Measurements from ENCODE around the gene GPR87.

The GPR87 gene

DNA sequence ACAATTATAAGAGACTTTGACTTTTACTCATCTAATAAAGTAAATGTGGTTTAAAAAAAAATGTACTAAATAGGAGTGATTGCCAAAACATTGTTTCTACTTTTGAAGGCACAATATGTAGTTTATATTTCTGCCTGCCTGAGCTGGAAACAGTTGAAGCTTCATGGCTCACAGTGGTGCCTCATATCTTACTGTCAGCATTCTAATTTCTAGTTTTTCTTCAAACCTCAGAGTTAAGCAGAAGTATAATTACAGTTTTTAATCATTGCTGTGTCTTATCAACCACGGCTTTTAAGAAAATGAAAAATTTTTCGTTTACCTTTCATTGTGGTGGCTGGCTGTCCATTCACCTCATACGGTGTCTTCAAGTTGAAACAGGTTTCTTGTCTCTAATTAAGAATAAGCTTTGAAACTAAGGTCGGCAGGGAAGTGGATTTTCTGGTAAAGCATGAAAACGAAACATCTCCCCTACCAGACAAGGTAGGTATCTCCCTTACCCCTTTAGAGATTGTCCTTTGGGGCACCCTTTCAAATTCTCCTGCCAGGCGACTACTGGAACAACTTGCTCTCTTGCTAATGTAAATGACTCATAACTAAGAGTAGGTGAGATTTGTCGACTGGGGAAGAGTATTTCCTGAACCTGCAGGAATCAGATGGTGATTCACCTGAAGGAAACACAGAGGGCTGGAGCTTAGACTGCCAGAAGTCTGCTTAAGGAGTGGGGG is at the start of gene GPR87:
Gene GPR87 (minus strand): TSS at position 554 of the 725 bp plus-strand sequence. CDS start 16,720 bp downstream, outside the sequence.
- no peak for DNase-seq (ENCODE audit: low read depth)

DNA sequence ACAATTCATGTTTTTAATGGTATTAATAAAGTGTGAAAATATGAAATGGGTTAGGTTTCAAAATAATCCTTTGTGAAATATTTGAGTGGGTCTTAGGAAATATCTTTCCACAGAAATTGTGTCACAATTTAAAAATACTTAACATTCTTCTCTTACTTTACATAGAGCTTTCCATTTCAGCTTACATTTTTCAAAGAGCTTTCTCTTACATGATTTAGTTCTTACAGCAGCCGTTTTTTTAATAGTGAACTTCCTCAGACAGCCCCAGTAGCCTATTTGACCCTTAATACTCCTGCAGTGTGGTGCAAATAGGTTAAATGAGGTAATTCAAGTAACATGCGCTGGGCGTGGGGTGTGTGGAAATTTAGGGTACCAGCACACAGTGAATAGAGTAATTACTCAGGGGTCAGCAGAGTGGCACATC is 46.1 kb upstream of the GPR87 start:
- no peak for DNase-seq (ENCODE audit: low read depth)

- no peak for DNase-seq (ENCODE audit: low read depth)
Measured at GRCh38 chr3:151357463-151357850, 40.8 kb upstream of the GPR87 start.

- DNase-seq (ENCODE audit: low read depth): no peak
Measured at GRCh38 chr3:151356794-151357462, 40.3 kb upstream of the GPR87 start.

DNA sequence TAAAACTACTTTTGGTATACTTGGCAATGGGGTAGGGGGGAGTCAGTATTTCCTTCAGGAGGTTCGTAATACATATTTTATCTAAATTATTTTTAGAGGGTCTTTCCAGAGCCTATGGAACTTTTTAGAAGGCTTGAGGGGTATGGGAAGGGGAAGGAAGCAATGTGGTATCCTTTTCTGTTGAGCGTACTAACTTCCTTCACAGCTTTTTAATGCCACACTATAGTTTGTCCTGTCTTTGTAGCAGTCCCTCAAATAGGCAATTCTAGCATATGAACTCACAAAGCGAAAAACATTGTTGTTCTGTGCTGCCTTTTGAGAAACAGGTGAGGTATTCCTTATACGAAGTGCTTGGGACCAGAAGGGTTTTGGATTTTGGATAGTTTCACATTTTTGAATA is 35.0 kb upstream of the GPR87 start:
- DNase-seq (ENCODE audit: low read depth): no peak

- DNase-seq (ENCODE audit: low read depth): no peak
Measured at GRCh38 chr3:151351219-151351618, 34.6 kb upstream of the GPR87 start.

GRCh38 chr3:151350656-151351055 is 34.0 kb upstream of the GPR87 start:
- no peak for DNase-seq (ENCODE audit: low read depth)

GRCh38 chr3:151347432-151347831 is 30.8 kb upstream of the GPR87 start:
- DNase-seq (ENCODE audit: low read depth): no peak

GRCh38 chr3:151346292-151346691 is 29.7 kb upstream of the GPR87 start:
- DNase-seq (ENCODE audit: low read depth): no peak

GRCh38 chr3:151345859-151346258 is 29.2 kb upstream of the GPR87 start:
- DNase-seq (ENCODE audit: low read depth): no peak

DNA sequence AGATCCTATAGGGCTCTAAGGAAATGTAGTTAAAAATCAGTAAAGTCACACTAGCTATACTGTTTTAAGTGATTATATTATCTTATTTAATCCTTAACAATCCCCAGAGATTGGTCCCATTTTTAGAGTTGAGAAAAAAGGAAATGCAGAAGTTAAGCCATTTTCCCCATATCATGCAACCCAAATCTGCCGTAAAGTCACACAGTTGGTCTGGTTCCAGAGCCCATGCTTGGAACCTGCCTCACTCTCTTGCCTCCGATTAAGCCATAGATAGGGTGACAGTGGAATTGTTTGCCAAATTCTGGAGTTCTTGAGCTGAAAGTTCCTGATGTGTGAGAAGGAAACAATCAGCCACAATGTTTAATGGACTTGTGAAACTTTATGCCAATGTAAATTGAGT is 15.1 kb upstream of the GPR87 start:
- DNase-seq (ENCODE audit: low read depth): no peak

DNA sequence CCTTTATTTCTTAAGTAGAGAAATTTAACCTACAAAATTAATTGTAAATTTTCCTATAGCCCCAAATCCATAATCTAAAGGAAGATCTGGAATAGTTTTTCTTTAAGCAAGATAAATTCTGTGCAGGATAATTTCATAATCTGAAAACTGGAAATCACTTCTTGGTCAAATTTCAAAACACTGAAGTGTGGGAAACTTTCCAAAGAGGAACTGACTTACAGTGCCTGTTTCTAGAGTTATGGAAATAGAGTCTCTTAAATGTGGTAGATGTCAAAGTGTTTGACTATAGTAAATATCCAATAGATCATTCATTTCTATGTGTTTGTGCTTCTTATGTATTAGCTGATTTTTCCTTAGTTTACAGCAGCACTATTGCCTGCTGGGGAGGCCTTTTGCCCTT is 14.3 kb upstream of the GPR87 start:
- DNase-seq (ENCODE audit: low read depth): no peak

DNA sequence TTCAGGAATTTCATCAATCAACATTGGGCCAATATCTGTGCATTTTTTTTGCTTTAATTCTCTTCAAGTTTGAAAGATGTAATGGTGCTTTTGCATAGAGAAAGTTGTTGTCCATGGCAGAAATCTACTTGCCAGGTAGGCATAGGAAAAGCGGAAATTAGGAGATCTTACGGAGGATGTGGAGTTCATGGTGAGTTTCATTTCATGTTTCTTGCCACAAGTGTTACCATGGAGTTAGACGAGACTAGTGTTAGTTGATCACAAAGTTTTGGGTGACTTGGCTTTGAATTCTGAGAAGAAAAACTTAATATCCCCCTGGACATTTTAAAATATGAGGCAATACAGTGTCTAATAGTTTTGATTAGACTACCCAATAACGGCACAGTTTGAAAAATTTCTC is 13.8 kb upstream of the GPR87 start:
- DNase-seq (ENCODE audit: low read depth): no peak

DNA sequence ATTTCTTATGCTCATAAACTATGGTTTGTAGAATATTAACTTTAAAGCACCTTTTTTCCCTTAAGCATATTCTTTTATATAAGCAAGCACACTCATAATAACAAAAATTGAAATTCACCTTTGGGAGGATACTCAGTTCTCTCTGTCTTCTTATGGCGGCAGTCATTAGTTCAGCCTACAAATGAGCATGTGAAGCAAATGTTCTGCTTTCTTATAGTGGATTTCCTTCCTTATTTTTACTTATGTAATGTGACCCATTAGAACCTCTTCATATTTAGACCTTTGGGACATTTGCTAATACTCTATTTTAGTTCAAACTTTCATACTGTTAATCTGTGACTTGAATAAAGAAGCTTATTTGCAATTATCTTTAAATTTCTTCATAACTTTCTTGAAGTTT is 12.7 kb upstream of the GPR87 start, which contains the start of gene P2RY13:
Gene P2RY13 (minus strand): TSS at position 187 of the 400 bp plus-strand sequence. CDS start 21 bp downstream, at position 166.
- DNase-seq (ENCODE audit: low read depth): no peak

DNA sequence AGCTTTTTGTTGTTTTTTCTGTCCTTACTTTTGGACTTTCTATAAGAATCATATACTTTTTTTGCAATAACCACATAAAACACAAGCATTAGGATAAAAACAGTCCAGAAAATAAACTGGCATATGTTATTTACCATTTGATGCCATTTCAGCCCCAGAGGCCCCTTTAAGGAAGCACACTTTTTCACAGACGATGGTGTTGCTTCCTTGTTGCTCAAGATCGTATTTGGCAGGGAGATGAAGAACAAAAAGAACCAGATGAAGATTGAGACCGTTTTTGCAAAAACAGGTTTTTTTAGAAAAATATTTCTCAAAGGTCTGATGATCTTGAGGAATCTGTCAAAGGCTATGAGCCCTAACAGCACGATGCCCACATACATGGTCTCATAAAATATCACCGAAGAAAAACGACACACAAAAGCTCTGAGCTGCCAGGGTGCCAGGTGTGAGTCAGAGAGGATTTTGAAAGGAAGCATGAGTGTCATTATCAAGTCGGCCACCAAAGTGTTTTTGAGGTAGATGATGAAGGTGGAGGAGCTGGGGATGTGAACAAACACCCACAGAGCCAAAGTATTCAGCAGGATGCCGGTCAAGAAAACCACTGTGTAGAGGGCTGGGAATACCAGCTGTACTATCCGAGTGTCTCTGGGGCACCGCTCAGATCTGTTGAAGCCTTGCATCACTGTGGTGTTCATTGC is 11.8 kb upstream of the GPR87 start:
- no peak for DNase-seq (ENCODE audit: low read depth)

DNA sequence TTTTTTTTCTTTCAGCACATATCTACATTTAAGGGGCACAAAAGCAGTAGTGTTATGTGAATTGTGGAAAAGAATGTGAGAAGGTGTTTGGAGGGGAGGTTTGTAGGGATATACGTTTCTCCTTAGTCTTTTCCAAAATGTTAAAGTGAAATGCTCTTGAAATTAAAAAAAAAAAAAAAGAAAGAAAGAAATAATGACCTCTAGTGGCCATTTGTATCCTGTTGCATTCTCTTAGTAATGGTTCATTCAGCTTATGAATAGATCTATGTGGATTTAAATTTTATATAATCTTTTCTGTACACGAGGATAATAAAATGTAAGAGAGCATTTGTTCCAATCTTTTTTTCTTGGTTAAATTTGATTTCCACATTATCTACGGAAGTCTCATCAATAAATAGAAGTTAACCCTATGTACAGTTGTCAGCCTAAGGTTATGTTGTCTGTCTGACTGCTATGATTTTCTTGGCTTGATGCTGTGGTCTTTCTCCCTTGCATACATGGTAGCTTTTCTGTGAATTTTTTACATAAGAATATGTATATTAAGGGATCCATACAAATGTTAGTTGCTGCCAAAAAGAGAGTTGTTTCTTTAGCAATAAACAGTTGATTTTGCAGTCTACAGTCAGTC is 11.1 kb upstream of the GPR87 start:
- no peak for DNase-seq (ENCODE audit: low read depth)

- no peak for DNase-seq (ENCODE audit: low read depth)
Measured at GRCh38 chr3:151322511-151322910, 5.9 kb upstream of the GPR87 start.

- DNase-seq (ENCODE audit: low read depth): no peak
Measured at GRCh38 chr3:151321526-151321925, 4.9 kb upstream of the GPR87 start.

DNA sequence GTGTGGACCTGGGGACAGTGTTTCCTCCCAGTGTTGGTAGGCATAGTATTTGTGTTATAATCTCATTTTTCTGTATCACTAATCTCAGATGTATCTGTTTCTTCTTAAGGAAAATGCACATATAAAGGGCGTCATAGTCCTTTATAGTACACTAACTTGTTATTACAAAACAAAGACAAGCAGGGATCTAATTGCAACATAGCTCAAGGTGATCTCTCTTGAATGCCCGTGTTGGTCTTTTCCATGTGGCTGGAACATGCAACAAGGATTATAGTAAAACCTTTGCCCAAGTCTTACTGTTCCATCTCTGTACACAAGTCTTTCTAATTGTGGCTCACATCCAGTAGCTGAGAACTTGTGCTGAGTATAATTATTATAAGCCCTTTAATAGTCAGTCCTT is 3.5 kb upstream of the GPR87 start:
- DNase-seq (ENCODE audit: low read depth): no peak

DNA sequence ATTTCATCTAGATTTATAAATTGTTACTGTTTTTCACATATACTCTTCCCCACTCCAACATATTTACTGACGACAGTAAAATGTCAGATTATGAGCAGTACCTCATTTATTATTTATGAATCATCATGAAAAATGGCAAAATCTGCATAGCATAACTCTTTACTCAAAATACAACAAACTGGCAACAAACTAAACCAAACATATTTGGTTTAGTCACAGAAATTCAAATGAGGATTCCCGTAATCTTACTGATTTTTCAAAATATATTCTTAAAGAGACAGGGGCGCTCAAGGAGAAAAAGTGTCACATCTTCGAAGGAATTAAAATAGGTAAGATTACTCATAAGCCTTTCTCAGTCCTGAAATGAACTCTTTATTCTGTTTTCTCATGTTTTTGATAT is 3.0 kb upstream of the GPR87 start:
- no peak for DNase-seq (ENCODE audit: low read depth)

DNA sequence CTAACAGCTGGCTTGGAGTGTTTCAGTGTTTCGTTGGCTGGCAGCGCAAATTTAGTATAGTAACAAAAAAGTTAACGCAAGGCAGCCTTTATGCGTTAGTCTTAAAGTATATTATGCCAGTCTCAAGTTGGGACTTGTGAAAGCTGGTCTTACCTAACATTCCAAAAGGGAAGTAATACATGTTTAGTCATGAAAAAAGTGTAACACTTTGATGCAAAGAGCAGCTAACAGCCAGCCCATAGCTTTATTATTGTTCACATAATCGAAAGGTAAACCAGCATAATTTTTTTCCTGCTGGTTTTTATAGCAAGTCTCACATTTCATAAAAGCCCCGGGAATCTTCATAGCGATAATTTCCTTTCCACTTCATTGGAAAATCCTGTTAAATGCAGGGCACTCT is 2.4 kb upstream of the GPR87 start:
- no peak for DNase-seq (ENCODE audit: low read depth)

DNA sequence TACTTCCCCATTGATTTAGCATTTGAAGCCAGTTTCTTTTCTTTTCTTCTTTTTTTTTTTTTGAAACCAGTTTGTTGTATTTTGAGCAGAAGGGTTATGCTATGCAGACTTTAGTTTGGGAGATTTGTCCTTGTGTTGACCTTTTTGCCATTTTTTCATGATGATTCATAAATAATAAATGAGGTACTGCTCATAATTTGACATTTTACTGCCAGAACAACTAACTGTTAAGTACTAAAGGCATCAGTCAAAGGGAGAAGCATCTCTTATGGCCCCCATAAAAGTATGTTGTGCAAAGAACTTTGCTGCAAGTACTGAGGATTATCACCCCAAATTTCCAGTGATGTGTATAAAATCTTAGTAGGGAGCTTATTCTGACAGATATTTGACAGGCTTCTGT is 1.7 kb upstream of the GPR87 start:
- no peak for DNase-seq (ENCODE audit: low read depth)

GRCh38 chr3:151315846-151316245 is 774 bp downstream of the GPR87 start:
- no peak for DNase-seq (ENCODE audit: low read depth)
